WTC11 (cell line): ENCODE measurements around the gene LGALS16. TPM values are rescaled to one million over a fixed set of nuclear protein-coding genes. Genes with fewer than 3 reads are reported as not detected.

Source experiments
- ATAC-seq: fragments of 200-7000 bp; cut with Tn5 transposase; 2 replicates; pipeline ENCODE4 v1.10.0; 2021; ENCODE audit warnings: mild to moderate bottlenecking, moderate library complexity
- CTCF ChIA-PET: fragments of 300-600 bp; sonication (Branson Sonifier 250); formaldehyde crosslinking; loops from one replicate; lab custom pipeline; 2021; ENCODE audit warnings: antibody characterized with exemption; lab: Charles Lee
- POLR2A ChIA-PET: fragments of 350-600 bp; sonication (Branson Sonifier 250); formaldehyde crosslinking; loops from one replicate; lab custom pipeline; 2021; ENCODE audit warnings: antibody characterized with exemption; lab: Charles Lee
- DNase-seq: peaks from one replicate; pipeline ENCODE4 v3.0.0; 2021; ENCODE audit warnings: low spot score
- H3K27ac Mint-ChIP-seq: 2 replicates; pipeline ENCODE4 v1.8.0; 2021; ENCODE audit warnings: mixed read lengths
- H3K27me3 Mint-ChIP-seq: 2 replicates; pipeline ENCODE4 v1.8.0; 2021; ENCODE audit warnings: low read depth, mild to moderate bottlenecking, moderate library complexity, mixed read lengths
- H3K36me3 Mint-ChIP-seq: 2 replicates; pipeline ENCODE4 v1.8.0; 2021; ENCODE audit warnings: mixed read lengths
- H3K4me1 Mint-ChIP-seq: 2 replicates; pipeline ENCODE4 v1.8.0; 2022; ENCODE audit warnings: mixed read lengths
- H3K4me3 Mint-ChIP-seq: 2 replicates; pipeline ENCODE4 v1.8.0; 2021; ENCODE audit warnings: mild to moderate bottlenecking, moderate library complexity, mixed read lengths
- H3K9me3 Mint-ChIP-seq: 2 replicates; pipeline ENCODE4 v1.8.0; 2021; ENCODE audit warnings: mixed read lengths
- CDX4 ChIP-seq: fragments of 250-450 bp; sonication (Bioruptor Pico); IDR thresholded peaks from 2 replicates; pipeline ENCODE4 v1.9.0; 2021; ENCODE audit warnings: moderate library complexity, mild to moderate bottlenecking, inconsistent platforms, borderline replicate concordance
- E2F4 ChIP-seq: sonication (generic); formaldehyde crosslinking; IDR thresholded peaks from 2 replicates; pipeline ENCODE4 v1.8.1; 2022; ENCODE audit warnings: low read depth, mild to moderate bottlenecking, moderate library complexity, missing genetic modification reagents, borderline replicate concordance
- ETV6 ChIP-seq: sonication (generic); formaldehyde crosslinking; IDR thresholded peaks from 2 replicates; pipeline ENCODE4 v1.8.1; 2022; ENCODE audit warnings: mild to moderate bottlenecking, missing genetic modification reagents
- FOXP1 ChIP-seq: sonication (generic); formaldehyde crosslinking; IDR thresholded peaks from 2 replicates; pipeline ENCODE4 v1.8.0; 2022; ENCODE audit warnings: missing genetic modification reagents, mild to moderate bottlenecking, moderate library complexity, borderline replicate concordance
- GTF2I ChIP-seq: fragments of 250-450 bp; sonication (Bioruptor Pico); conservative IDR thresholded peaks from 2 replicates; pipeline ENCODE4 v1.4.0; 2021; ENCODE audit warnings: mild to moderate bottlenecking
- TEAD4 ChIP-seq: sonication (generic); formaldehyde crosslinking; IDR thresholded peaks from 2 replicates; pipeline ENCODE4 v1.8.0; 2022; ENCODE audit warnings: mild to moderate bottlenecking, missing genetic modification reagents
- ZBTB21 ChIP-seq: sonication (generic); formaldehyde crosslinking; IDR thresholded peaks from 2 replicates; pipeline ENCODE4 v1.8.1; 2023; ENCODE audit warnings: mild to moderate bottlenecking, missing genetic modification reagents, borderline replicate concordance
- ZNF121 ChIP-seq: sonication (generic); formaldehyde crosslinking; IDR thresholded peaks from 2 replicates; pipeline ENCODE4 v1.8.0; 2023; ENCODE audit warnings: missing genetic modification reagents
- ZNF219 ChIP-seq: sonication (generic); formaldehyde crosslinking; IDR thresholded peaks from 2 replicates; pipeline ENCODE4 v1.8.0; 2023; ENCODE audit warnings: missing genetic modification reagents, mild to moderate bottlenecking, borderline replicate concordance
- ZNF232 ChIP-seq: sonication (generic); formaldehyde crosslinking; IDR thresholded peaks from 2 replicates; pipeline ENCODE4 v1.8.0; 2022; ENCODE audit warnings: mild to moderate bottlenecking, missing genetic modification reagents
- ZNF263 ChIP-seq: sonication (generic); formaldehyde crosslinking; IDR thresholded peaks from 2 replicates; pipeline ENCODE4 v1.8.1; 2022; ENCODE audit warnings: low read depth, mild to moderate bottlenecking, moderate library complexity, missing genetic modification reagents
- ZNF396 ChIP-seq: fragments of 250-450 bp; sonication (Bioruptor Pico); IDR thresholded peaks from 2 replicates; pipeline ENCODE4 v1.8.0; 2021; ENCODE audit warnings: mild to moderate bottlenecking, moderate library complexity, borderline replicate concordance
- total RNA-seq: library from RNA; stranded (reverse); gene quantifications from 3 replicates; pipeline ENCODE4 v1.2.3, GENCODE V29; 2021
- TF ChIP-seq, protein P1 (sequence below): sonication (generic); formaldehyde crosslinking; IDR thresholded peaks from 2 replicates; pipeline ENCODE4 v1.8.1; 2023; ENCODE audit warnings: mild to moderate bottlenecking, missing genetic modification reagents
- TF ChIP-seq, protein P2 (sequence below): sonication (generic); formaldehyde crosslinking; IDR thresholded peaks from 2 replicates; pipeline ENCODE4 v1.8.0; 2023; ENCODE audit warnings: mild to moderate bottlenecking, missing genetic modification reagents

The LGALS16 gene
- total RNA-seq, 1 experiment from 2014 or later: not detected

GRCh38 chr19:39705578-39706188, 50.0 kb downstream of the LGALS16 start (continued):
- TF ChIP-seq ZNF232 (CRISPR knock-in tag) (no peak), ZNF121 (CRISPR knock-in tag) (no peak), FOXP1 (CRISPR knock-in tag) (no peak)

- no peak for DNase-seq
- ChIA-PET POLR2A (no interaction called here), CTCF (no interaction called here)
- Mint-ChIP-seq H3K9me3 (peaks cover 10% of the 10 kb centered on the region), H3K27me3 (peaks cover 15% of the 10 kb centered on the region), H3K4me1 (no peaks in the 10 kb centered on the region), H3K27ac (no peak overlapping the region), H3K4me3 (no peak overlapping the region), H3K36me3 (no peaks in the 10 kb centered on the region)
- no peak for ATAC-seq
- TF ChIP-seq ZNF263 (CRISPR knock-in tag) (no peak), TEAD4 (no peak), ZNF396 (CRISPR knock-in tag) (no peak)
These were observed 52.9 kb downstream of the LGALS16 start for GRCh38 chr19:39708594-39708993.

DNA sequence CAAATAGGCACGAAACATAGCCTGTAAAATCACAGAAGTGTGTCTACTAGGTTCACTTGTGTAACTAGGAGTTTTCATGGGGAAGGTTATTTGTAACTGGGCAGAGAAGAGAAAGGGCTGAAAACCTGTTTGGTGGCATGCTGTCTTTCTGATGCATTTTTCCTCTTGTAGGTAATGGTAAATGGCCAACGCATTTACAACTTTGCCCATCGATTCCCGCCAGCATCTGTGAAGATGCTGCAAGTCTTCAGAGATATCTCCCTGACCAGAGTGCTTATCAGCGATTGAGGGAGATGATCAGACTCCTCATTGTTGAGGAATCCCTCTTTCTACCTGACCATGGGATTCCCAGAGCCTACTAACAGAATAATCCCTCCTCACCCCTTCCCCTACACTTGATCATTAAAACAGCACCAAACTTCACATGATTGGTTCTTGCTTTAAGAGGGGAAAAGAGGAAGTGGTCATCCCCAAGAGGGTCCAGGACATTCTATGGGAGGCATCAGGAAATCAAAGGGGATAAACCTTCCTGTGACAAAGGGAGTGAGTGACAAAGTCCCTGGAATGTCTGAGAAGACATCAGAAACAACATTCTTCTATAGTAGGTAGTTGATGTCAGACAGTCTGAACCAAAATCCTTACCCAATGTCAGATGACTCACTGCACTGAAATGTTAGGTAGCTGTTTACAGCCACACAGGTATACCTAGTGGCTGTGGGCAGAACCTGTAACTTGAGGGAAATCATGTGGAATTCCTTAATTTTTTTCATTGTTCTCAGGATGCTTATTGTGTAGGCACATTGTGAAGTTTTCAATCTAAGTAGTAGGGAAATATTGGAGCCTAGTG, 53.5 kb downstream of the LGALS16 start:
- DNase-seq: no peak
- no peaks in the 10 kb centered on the region for H3K4me1 Mint-ChIP-seq
- no peak overlapping the region for H3K4me3 Mint-ChIP-seq
- TF ChIP-seq CDX4 (CRISPR knock-in tag): no peak
- no peak for TF ChIP-seq ZNF219
- TF ChIP-seq ZNF121 (CRISPR knock-in tag): no peak
- TF ChIP-seq GTF2I (CRISPR knock-in tag): no peak
- TF ChIP-seq, protein P1, sequence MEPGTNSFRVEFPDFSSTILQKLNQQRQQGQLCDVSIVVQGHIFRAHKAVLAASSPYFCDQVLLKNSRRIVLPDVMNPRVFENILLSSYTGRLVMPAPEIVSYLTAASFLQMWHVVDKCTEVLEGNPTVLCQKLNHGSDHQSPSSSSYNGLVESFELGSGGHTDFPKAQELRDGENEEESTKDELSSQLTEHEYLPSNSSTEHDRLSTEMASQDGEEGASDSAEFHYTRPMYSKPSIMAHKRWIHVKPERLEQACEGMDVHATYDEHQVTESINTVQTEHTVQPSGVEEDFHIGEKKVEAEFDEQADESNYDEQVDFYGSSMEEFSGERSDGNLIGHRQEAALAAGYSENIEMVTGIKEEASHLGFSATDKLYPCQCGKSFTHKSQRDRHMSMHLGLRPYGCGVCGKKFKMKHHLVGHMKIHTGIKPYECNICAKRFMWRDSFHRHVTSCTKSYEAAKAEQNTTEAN (CRISPR knock-in tag): no peak
- TF ChIP-seq, protein P2, sequence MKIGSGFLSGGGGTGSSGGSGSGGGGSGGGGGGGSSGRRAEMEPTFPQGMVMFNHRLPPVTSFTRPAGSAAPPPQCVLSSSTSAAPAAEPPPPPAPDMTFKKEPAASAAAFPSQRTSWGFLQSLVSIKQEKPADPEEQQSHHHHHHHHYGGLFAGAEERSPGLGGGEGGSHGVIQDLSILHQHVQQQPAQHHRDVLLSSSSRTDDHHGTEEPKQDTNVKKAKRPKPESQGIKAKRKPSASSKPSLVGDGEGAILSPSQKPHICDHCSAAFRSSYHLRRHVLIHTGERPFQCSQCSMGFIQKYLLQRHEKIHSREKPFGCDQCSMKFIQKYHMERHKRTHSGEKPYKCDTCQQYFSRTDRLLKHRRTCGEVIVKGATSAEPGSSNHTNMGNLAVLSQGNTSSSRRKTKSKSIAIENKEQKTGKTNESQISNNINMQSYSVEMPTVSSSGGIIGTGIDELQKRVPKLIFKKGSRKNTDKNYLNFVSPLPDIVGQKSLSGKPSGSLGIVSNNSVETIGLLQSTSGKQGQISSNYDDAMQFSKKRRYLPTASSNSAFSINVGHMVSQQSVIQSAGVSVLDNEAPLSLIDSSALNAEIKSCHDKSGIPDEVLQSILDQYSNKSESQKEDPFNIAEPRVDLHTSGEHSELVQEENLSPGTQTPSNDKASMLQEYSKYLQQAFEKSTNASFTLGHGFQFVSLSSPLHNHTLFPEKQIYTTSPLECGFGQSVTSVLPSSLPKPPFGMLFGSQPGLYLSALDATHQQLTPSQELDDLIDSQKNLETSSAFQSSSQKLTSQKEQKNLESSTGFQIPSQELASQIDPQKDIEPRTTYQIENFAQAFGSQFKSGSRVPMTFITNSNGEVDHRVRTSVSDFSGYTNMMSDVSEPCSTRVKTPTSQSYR: no peak
- no peak for TF ChIP-seq ZBTB21 (CRISPR knock-in tag)
- no peak for TF ChIP-seq E2F4 (CRISPR knock-in tag)
- TF ChIP-seq ETV6 (CRISPR knock-in tag): no peak
- TF ChIP-seq, all 79 proteins: peak for 0
- Mint-ChIP-seq H3K27ac (no peak overlapping the region), H3K36me3 (no peaks in the 10 kb centered on the region), H3K27me3 (peaks cover 15% of the 10 kb centered on the region), H3K9me3 (peaks cover 11% of the 10 kb centered on the region)
- POLR2A ChIA-PET: no interaction called here
- CTCF ChIA-PET: no interaction called here
- no peak; the same call in 1 of the 2 replicates for ATAC-seq

Other genes with a start within 250 kb of the LGALS16 start
- 17.3 to 22.2 TPM (median 18.4 TPM) in 3 replicates for gene ZFP36, start 249.1 kb upstream of the LGALS16 start, total RNA-seq
- 62.3 to 72.0 TPM (median 63.6 TPM) in 3 replicates for gene PLEKHG2, start 243.2 kb upstream of the LGALS16 start, total RNA-seq
- 2,962 to 3,158 TPM (median 2,999 TPM) in 3 replicates for gene RPS16, start 220.0 kb upstream of the LGALS16 start, total RNA-seq
- 109 to 135 TPM (median 110 TPM) in 3 replicates for gene SUPT5H, start 210.3 kb upstream of the LGALS16 start, total RNA-seq
- 136 to 154 TPM (median 137 TPM) in 3 replicates for gene TIMM50, start 175.1 kb upstream of the LGALS16 start, total RNA-seq
- 16.4 to 23.9 TPM (median 21.6 TPM) in 3 replicates for gene DLL3, start 157.0 kb upstream of the LGALS16 start, total RNA-seq
- gene SELENOV, start 140.8 kb upstream of the LGALS16 start, total RNA-seq: 12.6 to 15.4 TPM (median 15.1 TPM) in 3 replicates
- 2.7 to 3.6 TPM (median 2.7 TPM) in 3 replicates for gene EID2B, start 123.1 kb upstream of the LGALS16 start, total RNA-seq
- 21.5 to 24.0 TPM (median 23.7 TPM) in 3 replicates for gene EID2, start 115.8 kb upstream of the LGALS16 start, total RNA-seq
- not detected in 3 replicates for gene LGALS13, start 53.4 kb upstream of the LGALS16 start, total RNA-seq
- not detected in 3 replicates for gene LGALS14, start 48.6 kb downstream of the LGALS16 start, total RNA-seq
- gene CLC, start 82.1 kb downstream of the LGALS16 start, total RNA-seq: not detected in 3 replicates
- gene LEUTX, start 122.9 kb downstream of the LGALS16 start, total RNA-seq: not detected in 3 replicates
- 12.2 to 14.0 TPM (median 13.2 TPM) in 3 replicates for gene DYRK1B, start 178.2 kb downstream of the LGALS16 start, total RNA-seq
- gene FBL, start 190.5 kb downstream of the LGALS16 start, total RNA-seq: 576 to 620 TPM (median 610 TPM) in 3 replicates